ENCODE measurements around the gene TENM3.
"Not testable (repeated sequence)": the region's sequence is repeated elsewhere in the genome, so short reads cannot be mapped to it uniquely, and the experiment has no call there.

The TENM3 gene

GRCh38 chr4:182228991-182229577 is 14.1 kb upstream of the TENM3 start:
- Histone ChIP-seq H3K9me3 (ENCODE audit: control insufficient read depth in 2 of 2, low read length in 2 of 2) (peaks cover 0 to 3% of the 10 kb centered on the region in 2 donors), H3K9ac (ENCODE audit: low read length in 2 of 2) (no peak overlapping the region), H3K27ac (ENCODE audit: low read length) (no peak overlapping the region), H3K4me3 (ENCODE audit: low read length in 2 of 2) (no peak overlapping the region), H3K4me1 (ENCODE audit: control insufficient read depth, insufficient read depth, low read length) (no peaks in the 10 kb centered on the region), H3K27me3 (ENCODE audit: control insufficient read depth in 1 of 2, insufficient read depth in 2 of 2, low read length in 2 of 2) (no peaks in the 10 kb centered on the region), H3K36me3 (ENCODE audit: control insufficient read depth in 2 of 2, insufficient read depth in 2 of 2, low read length in 2 of 2) (no peaks in the 10 kb centered on the region)

DNA sequence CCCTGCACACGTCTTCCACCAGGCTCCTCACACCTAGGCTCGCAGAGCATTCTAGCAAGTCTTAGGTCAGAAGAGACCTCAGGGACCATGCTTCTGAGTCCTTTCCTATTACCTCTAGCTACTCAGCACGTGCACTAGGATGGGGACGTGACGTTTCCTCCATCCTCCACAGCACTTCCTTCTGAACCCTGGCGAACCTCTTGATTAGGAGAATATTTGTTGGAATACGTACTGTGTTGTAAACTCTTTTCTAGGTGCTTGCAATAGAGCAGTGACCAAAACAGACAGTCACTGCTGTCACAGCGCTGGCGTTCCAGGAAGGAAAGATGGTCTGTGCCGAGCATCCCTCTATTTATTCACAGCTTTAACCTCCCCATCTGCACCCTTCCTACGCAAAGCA is 12.9 kb upstream of the TENM3 start:
- H3K27ac ChIP-seq (ENCODE audit: low read length), result no peak overlapping the region
- no peak overlapping the region for H3K9ac ChIP-seq (ENCODE audit: low read length in 2 of 2)
- no peaks in the 10 kb centered on the region for H3K4me1 ChIP-seq (ENCODE audit: control insufficient read depth, insufficient read depth, low read length)
- peaks cover 0 to 3% of the 10 kb centered on the region in 2 donors for H3K9me3 ChIP-seq (ENCODE audit: control insufficient read depth in 2 of 2, low read length in 2 of 2)
- H3K4me3 ChIP-seq (ENCODE audit: low read length in 2 of 2), result no peak overlapping the region
- H3K36me3 ChIP-seq (ENCODE audit: control insufficient read depth in 2 of 2, insufficient read depth in 2 of 2, low read length in 2 of 2), result no peaks in the 10 kb centered on the region
- H3K27me3 ChIP-seq (ENCODE audit: control insufficient read depth in 1 of 2, insufficient read depth in 2 of 2, low read length in 2 of 2), result no peaks in the 10 kb centered on the region

GRCh38 chr4:182231080-182231479 is 12.1 kb upstream of the TENM3 start:
- H3K4me3 ChIP-seq (ENCODE audit: low read length in 2 of 2), result no peak overlapping the region
- no peaks in the 10 kb centered on the region for H3K36me3 ChIP-seq (ENCODE audit: control insufficient read depth in 2 of 2, insufficient read depth in 2 of 2, low read length in 2 of 2)
- no peak overlapping the region for H3K9ac ChIP-seq (ENCODE audit: low read length in 2 of 2)
- no peak overlapping the region for H3K27ac ChIP-seq (ENCODE audit: low read length)
- no peaks in the 10 kb centered on the region for H3K27me3 ChIP-seq (ENCODE audit: control insufficient read depth in 1 of 2, insufficient read depth in 2 of 2, low read length in 2 of 2)
- H3K9me3 ChIP-seq (ENCODE audit: control insufficient read depth in 2 of 2, low read length in 2 of 2), result no peaks in the 10 kb centered on the region
- no peaks in the 10 kb centered on the region for H3K4me1 ChIP-seq (ENCODE audit: control insufficient read depth, insufficient read depth, low read length)

- Histone ChIP-seq H3K4me1 (ENCODE audit: control insufficient read depth, insufficient read depth, low read length) (no peaks in the 10 kb centered on the region), H3K36me3 (ENCODE audit: control insufficient read depth in 2 of 2, insufficient read depth in 2 of 2, low read length in 2 of 2) (no peaks in the 10 kb centered on the region), H3K9ac (ENCODE audit: low read length in 2 of 2) (no peak overlapping the region), H3K27me3 (ENCODE audit: control insufficient read depth in 1 of 2, insufficient read depth in 2 of 2, low read length in 2 of 2) (no peaks in the 10 kb centered on the region), H3K27ac (ENCODE audit: low read length) (no peak overlapping the region), H3K4me3 (ENCODE audit: low read length in 2 of 2) (no peak overlapping the region), H3K9me3 (ENCODE audit: control insufficient read depth in 2 of 2, low read length in 2 of 2) (no peaks in the 10 kb centered on the region)
Observed at GRCh38 chr4:182231496-182231895, 11.7 kb upstream of the TENM3 start.

DNA sequence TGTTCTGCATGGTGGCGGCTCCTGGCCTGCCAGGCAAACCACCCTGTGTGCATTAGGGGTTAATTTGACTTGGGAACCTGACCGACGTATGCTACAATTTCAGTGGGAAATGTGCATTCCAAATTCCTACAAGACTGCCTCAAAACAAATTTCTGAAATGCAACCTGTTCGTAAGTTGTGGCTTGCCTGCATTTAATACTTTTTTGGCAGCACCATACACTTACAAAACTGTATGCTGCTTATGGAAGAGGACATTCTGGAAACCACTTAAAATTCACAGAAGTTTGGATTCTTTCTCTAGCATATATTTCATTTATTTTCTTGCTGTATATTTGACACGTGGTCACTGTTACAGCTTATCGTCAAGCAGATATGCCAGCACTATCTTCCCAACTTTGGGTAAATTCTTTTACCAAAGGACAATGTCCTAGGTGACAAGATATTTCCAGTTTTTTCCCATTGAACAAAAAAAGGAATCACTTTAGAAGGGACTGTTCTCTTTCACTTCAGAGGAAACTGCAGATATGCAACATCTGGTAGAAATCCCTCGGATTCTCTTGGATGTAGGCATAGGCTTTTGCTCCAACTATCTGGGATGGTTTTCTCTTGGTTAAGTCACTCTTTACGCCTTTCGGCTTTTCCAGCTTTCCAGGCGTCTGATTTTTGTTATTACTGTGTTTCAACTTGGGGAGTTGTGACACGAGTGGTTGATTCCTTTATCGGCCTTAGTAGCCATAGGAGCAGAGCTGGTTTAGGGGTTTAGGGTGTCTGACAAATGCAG is 9.7 kb upstream of the TENM3 start:
- H3K4me1 ChIP-seq (ENCODE audit: control insufficient read depth, insufficient read depth, low read length), result no peaks in the 10 kb centered on the region
- H3K36me3 ChIP-seq (ENCODE audit: control insufficient read depth in 2 of 2, insufficient read depth in 2 of 2, low read length in 2 of 2), result no peaks in the 10 kb centered on the region
- H3K9me3 ChIP-seq (ENCODE audit: control insufficient read depth in 2 of 2, low read length in 2 of 2), result no peaks in the 10 kb centered on the region
- H3K4me3 ChIP-seq (ENCODE audit: low read length in 2 of 2), result no peak overlapping the region
- H3K27me3 ChIP-seq (ENCODE audit: control insufficient read depth in 1 of 2, insufficient read depth in 2 of 2, low read length in 2 of 2), result no peaks in the 10 kb centered on the region
- H3K27ac ChIP-seq (ENCODE audit: low read length), result no peak overlapping the region
- H3K9ac ChIP-seq (ENCODE audit: low read length in 2 of 2), result no peak overlapping the region

- no peaks in the 10 kb centered on the region for H3K9me3 ChIP-seq (ENCODE audit: control insufficient read depth in 2 of 2, low read length in 2 of 2)
- no peaks in the 10 kb centered on the region for H3K27me3 ChIP-seq (ENCODE audit: control insufficient read depth in 1 of 2, insufficient read depth in 2 of 2, low read length in 2 of 2)
- no peak overlapping the region for H3K27ac ChIP-seq (ENCODE audit: low read length)
- H3K36me3 ChIP-seq (ENCODE audit: control insufficient read depth in 2 of 2, insufficient read depth in 2 of 2, low read length in 2 of 2), result no peaks in the 10 kb centered on the region
- no peaks in the 10 kb centered on the region for H3K4me1 ChIP-seq (ENCODE audit: control insufficient read depth, insufficient read depth, low read length)
- no peak overlapping the region for H3K9ac ChIP-seq (ENCODE audit: low read length in 2 of 2)
- H3K4me3 ChIP-seq (ENCODE audit: low read length in 2 of 2), result no peak overlapping the region
Observed at GRCh38 chr4:182235021-182235795, 8.0 kb upstream of the TENM3 start.

GRCh38 chr4:182236186-182236585 is 7.0 kb upstream of the TENM3 start:
- H3K9me3 ChIP-seq (ENCODE audit: control insufficient read depth in 2 of 2, low read length in 2 of 2), result no peaks in the 10 kb centered on the region
- no peaks in the 10 kb centered on the region for H3K4me1 ChIP-seq (ENCODE audit: control insufficient read depth, insufficient read depth, low read length)
- H3K36me3 ChIP-seq (ENCODE audit: control insufficient read depth in 2 of 2, insufficient read depth in 2 of 2, low read length in 2 of 2), result no peaks in the 10 kb centered on the region
- H3K27ac ChIP-seq (ENCODE audit: low read length), result no peak overlapping the region
- no peaks in the 10 kb centered on the region for H3K27me3 ChIP-seq (ENCODE audit: control insufficient read depth in 1 of 2, insufficient read depth in 2 of 2, low read length in 2 of 2)
- H3K9ac ChIP-seq (ENCODE audit: low read length in 2 of 2), result no peak overlapping the region
- no peak overlapping the region for H3K4me3 ChIP-seq (ENCODE audit: low read length in 2 of 2)

GRCh38 chr4:182237010-182237409 is 6.2 kb upstream of the TENM3 start:
- H3K27ac ChIP-seq (ENCODE audit: low read length), result not testable (repeated sequence)

GRCh38 chr4:182238355-182238931 is 4.8 kb upstream of the TENM3 start:
- Histone ChIP-seq H3K27ac (ENCODE audit: low read length) (no peak overlapping the region), H3K4me1 (ENCODE audit: control insufficient read depth, insufficient read depth, low read length) (no peaks in the 10 kb centered on the region), H3K4me3 (ENCODE audit: low read length in 2 of 2) (no peak overlapping the region), H3K9ac (ENCODE audit: low read length in 2 of 2) (no peak overlapping the region), H3K27me3 (ENCODE audit: control insufficient read depth in 1 of 2, insufficient read depth in 2 of 2, low read length in 2 of 2) (no peaks in the 10 kb centered on the region), H3K36me3 (ENCODE audit: control insufficient read depth in 2 of 2, insufficient read depth in 2 of 2, low read length in 2 of 2) (no peaks in the 10 kb centered on the region), H3K9me3 (ENCODE audit: control insufficient read depth in 2 of 2, low read length in 2 of 2) (no peaks in the 10 kb centered on the region)

More at GRCh38 chr4:182237010-182237409, 6.2 kb upstream of the TENM3 start:
- H3K9ac ChIP-seq (ENCODE audit: low read length in 2 of 2); H3K36me3 ChIP-seq (ENCODE audit: control insufficient read depth in 2 of 2, insufficient read depth in 2 of 2, low read length in 2 of 2); H3K4me1 ChIP-seq (ENCODE audit: control insufficient read depth, insufficient read depth, low read length); H3K9me3 ChIP-seq (ENCODE audit: control insufficient read depth in 2 of 2, low read length in 2 of 2); H3K27me3 ChIP-seq (ENCODE audit: control insufficient read depth in 1 of 2, insufficient read depth in 2 of 2, low read length in 2 of 2); H3K4me3 ChIP-seq (ENCODE audit: low read length in 2 of 2): not testable (repeated sequence)

DNA sequence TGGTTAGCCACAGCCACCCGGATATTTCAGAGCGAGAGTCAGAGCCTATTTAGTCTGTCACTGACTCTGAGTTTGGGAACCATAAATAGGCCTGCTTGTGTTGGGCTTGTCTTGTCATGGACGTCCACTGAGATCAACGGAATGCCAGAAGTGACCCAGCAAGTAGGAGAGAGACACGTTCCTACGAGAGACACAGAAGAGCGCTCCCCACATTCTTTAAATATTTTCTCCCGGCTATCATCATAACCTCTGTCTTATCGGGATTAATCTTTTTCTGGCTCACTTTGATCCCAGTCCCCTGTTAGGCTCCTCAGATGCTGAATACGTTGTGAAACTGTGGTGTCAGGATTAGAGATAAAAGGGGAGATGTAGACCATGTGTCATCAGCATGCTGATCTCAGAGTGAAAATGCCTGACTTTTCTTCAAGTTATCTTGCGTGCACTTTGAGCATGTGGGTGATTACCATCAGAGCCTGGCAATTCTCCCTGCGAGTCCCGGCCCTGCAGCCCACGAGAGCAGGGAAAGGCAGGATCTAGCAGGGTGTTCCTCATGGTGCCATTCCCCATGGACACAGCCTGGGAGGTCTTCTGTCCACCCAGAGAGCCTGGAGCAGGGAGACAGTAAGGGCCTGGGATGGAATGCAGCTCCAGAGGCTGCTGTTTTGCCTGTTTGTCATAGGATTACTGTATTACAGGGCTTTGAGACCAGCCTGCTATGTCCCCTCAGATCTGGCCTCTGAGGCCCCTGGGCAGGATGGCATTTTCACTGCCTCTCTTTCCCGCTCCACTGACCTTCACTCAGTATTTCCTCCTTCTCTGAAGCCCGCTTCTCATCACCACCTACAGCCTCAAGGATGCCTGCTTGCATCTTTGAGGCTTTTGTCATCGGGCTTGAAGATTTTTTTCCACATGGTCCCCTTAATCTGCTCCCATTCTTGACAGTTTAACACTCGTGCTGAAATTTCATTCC is 2.8 kb upstream of the TENM3 start:
- no peak overlapping the region for H3K9ac ChIP-seq (ENCODE audit: low read length in 2 of 2)
- no peak overlapping the region for H3K27ac ChIP-seq (ENCODE audit: low read length)
- no peaks in the 10 kb centered on the region for H3K4me1 ChIP-seq (ENCODE audit: control insufficient read depth, insufficient read depth, low read length)
- no peaks in the 10 kb centered on the region for H3K27me3 ChIP-seq (ENCODE audit: control insufficient read depth in 1 of 2, insufficient read depth in 2 of 2, low read length in 2 of 2)
- no peak overlapping the region for H3K4me3 ChIP-seq (ENCODE audit: low read length in 2 of 2)
- H3K36me3 ChIP-seq (ENCODE audit: control insufficient read depth in 2 of 2, insufficient read depth in 2 of 2, low read length in 2 of 2), result no peaks in the 10 kb centered on the region
- H3K9me3 ChIP-seq (ENCODE audit: control insufficient read depth in 2 of 2, low read length in 2 of 2), result no peaks in the 10 kb centered on the region
